GM21390 (cell line): ENCODE results near the gene NR1H3.
A peak's percentile ranks its signal among the peaks of the same experiment; 100 is the strongest.
"Not testable (repeated sequence)": the region's sequence is repeated elsewhere in the genome, so short reads cannot be mapped to it uniquely, and the experiment has no call there.

Source experiments
- ATAC-seq: cut with Tn5 transposase; IDR thresholded peaks from one replicate; pipeline ENCODE4 v1.9.1; 2021; ENCODE audit not compliant: unreplicated experiment

Gene NR1H3

GRCh38 chr11:47302853-47303252 lies 45.1 kb downstream of the NR1H3 start:
- ATAC-seq: no peak

- ATAC-seq: no peak
Observed at GRCh38 chr11:47305734-47306483, 48.1 kb downstream of the NR1H3 start.

- no peak for ATAC-seq
Observed at GRCh38 chr11:47306484-47306844, 48.7 kb downstream of the NR1H3 start.

GRCh38 chr11:47308050-47308823 lies 50.4 kb downstream of the NR1H3 start:
- ATAC-seq: no peak

GRCh38 chr11:47314992-47315391 lies 57.2 kb downstream of the NR1H3 start:
- ATAC-seq: no peak

GRCh38 chr11:47316501-47316900 lies 58.7 kb downstream of the NR1H3 start:
- not testable (repeated sequence) for ATAC-seq

- ATAC-seq: peak; percentile 80
Observed at GRCh38 chr11:47317064-47317828, 59.5 kb downstream of the NR1H3 start.

- ATAC-seq: no peak
Observed at GRCh38 chr11:47318166-47318565, 60.4 kb downstream of the NR1H3 start.
